GM18507 (cell line): ENCODE results near the gene STK11.
"Not testable (repeated sequence)": the region's sequence is repeated elsewhere in the genome, so short reads cannot be mapped to it uniquely, and the experiment has no call there.

Source experiments
- DNase-seq: peaks from one replicate; pipeline ENCODE4 v3.0.0; 2011; ENCODE audit warnings: low read depth; ENCODE audit not compliant: insufficient read length; ENCODE audit errors: extremely low spot score
- FAIRE-seq: peaks from 2 replicates; lab custom pipeline; 2011; peaks lifted over from hg19 to GRCh38; lab: Jason Lieb, UNC

The STK11 gene

DNA sequence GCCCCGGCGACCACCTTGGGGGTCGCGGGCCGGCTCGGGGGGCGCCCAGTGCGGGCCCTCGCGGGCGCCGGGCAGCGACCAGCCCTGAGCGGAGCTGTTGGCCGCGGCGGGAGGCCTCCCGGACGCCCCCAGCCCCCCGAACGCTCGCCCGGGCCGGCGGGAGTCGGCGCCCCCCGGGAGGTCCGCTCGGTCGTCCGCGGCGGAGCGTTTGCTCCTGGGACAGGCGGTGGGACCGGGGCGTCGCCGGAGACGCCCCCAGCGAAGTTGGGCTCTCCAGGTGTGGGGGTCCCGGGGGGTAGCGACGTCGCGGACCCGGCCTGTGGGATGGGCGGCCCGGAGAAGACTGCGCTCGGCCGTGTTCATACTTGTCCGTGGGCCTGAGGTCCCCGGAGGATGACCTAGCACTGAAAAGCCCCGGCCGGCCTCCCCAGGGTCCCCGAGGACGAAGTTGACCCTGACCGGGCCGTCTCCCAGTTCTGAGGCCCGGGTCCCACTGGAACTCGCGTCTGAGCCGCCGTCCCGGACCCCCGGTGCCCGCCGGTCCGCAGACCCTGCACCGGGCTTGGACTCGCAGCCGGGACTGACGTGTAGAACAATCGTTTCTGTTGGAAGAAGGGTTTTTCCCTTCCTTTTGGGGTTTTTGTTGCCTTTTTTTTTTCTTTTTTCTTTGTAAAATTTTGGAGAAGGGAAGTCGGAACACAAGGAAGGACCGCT, 729 bp downstream of the STK11 start:
- no peak for FAIRE-seq
- DNase-seq: no peak

GRCh38 chr19:1206864-1207450, 1.4 kb downstream of the STK11 start:
- FAIRE-seq: no peak
- DNase-seq: no peak

GRCh38 chr19:1208830-1209229, 3.3 kb downstream of the STK11 start:
- not testable (repeated sequence) for DNase-seq, FAIRE-seq

DNA sequence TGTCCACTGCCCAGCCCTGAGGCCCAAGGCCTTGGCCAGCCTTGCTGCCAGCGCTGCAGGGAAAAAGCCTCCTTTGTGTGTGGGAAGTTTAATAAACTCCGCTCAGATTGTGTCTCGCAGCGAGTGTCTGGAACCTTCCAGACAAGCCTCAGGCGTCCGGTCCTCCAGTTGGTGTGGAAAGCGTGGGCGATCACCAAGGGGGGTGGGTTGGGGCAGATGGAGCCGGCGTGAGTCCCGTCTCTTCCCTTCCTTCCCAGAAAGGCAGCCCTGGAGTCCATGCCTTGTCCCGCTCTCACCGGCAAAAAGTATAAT, 4.6 kb downstream of the STK11 start:
- DNase-seq (no peak), FAIRE-seq (no peak)

- DNase-seq (no peak), FAIRE-seq (no peak)
These were observed 6.1 kb downstream of the STK11 start for GRCh38 chr19:1211494-1212234.

DNA sequence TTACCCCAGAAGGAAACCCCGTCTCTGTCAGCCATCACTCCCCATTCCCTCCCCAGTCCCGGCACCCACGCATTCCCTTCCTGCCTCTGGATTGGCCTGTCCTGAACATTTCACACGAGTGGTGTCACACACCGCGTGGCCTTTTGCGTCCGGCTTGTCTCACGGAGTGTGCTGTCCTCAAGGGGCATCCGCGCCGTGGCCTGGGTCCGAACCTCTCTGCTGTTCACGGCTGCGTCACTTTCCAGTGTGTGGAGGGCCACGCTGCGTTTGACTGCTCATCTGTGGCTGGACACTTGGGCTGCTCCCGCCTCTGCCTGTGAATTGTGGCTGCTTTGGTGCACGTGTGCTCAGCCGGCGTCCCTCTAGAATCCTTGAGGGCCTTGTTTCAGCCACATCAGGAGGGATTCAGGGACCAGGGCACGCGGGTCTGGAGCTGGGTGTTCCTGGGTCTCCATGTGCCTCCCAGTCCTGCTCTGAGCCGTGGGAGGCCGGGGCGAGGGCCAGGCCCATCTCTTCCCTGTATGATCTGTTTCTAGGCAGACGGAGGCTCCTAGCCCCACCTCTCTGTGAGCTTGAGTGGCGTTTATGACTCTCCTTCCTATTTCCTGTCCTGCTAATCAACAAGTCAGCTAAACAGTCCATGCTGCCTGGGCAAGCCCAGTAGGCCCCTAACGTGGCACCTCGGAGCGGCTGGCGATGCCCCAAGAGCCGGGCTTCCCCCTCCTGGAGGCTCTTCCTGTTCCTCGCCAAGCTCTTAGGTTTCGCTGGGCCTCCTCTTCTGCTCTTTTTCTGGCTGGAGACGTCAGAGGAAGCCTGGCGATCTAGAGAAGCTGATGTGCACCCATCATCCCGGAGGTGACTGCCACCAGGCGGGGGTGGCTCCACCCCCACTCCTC, 8.1 kb downstream of the STK11 start:
- FAIRE-seq (peak; percentile 81), DNase-seq (no peak)

GRCh38 chr19:1214299-1214861, 8.8 kb downstream of the STK11 start:
- FAIRE-seq (no peak), DNase-seq (no peak)

GRCh38 chr19:1214862-1215731, 9.5 kb downstream of the STK11 start:
- DNase-seq (no peak), FAIRE-seq (no peak)

GRCh38 chr19:1216756-1217155, 11.2 kb downstream of the STK11 start:
- FAIRE-seq (no peak), DNase-seq (no peak)

DNA sequence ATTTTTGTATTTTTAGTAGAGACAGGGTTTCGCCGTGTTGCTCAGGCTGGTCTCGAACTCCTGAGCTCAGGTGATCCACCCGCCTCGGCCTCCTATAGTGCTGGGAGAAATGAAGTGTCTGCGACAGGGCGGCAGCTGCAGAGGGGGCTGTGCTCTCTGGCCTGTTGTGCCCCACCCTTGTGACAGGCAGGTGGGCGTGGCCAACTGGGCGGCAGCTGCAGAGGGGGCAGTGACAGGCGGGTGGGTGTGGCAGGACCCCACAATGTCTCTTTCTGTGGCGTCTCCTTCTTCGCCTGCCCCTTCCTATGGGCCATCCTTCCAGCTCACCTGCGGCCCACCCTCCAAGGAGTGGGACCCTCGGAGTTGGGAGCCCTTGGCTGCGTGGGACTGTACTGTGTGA, 11.8 kb downstream of the STK11 start:
- DNase-seq (no peak), FAIRE-seq (no peak)

GRCh38 chr19:1218751-1219567, 13.4 kb downstream of the STK11 start:
- FAIRE-seq: no peak
- DNase-seq: no peak

DNA sequence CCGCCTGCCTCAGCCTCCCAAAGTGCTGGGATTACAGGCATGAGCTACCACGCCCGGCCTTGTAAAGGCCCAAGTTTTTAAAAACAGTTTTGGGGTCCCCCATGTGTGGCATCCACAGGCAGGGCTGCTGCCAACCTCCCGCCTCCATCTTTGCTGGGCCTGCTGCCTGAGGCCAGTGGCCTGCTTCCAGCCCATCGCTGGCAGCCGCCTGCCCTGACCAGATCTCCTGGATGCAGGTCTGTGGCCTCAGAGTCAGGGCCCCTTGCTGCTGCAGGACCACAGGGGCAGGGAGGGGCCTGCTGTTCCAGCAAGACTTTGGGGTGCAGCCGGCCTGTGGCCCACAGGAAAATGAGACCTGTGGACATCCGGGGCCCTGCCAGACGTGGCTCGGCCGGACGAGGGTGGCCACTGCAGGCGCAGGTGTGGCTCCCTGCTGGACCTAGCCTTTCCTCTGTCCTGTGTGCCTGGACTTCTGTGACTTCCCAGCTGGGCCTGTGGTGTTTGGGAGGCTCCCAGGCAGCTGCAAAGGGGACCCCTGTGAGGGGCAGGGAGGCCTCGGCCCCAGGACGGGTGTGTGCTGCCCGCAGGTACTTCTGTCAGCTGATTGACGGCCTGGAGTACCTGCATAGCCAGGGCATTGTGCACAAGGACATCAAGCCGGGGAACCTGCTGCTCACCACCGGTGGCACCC, 14.4 kb downstream of the STK11 start:
- DNase-seq: no peak
- FAIRE-seq: no peak

GRCh38 chr19:1220477-1220930, 14.9 kb downstream of the STK11 start:
- FAIRE-seq (no peak), DNase-seq (no peak)

- no peak for FAIRE-seq
- DNase-seq: no peak
These were observed 15.7 kb downstream of the STK11 start for GRCh38 chr19:1220976-1221903.

DNA sequence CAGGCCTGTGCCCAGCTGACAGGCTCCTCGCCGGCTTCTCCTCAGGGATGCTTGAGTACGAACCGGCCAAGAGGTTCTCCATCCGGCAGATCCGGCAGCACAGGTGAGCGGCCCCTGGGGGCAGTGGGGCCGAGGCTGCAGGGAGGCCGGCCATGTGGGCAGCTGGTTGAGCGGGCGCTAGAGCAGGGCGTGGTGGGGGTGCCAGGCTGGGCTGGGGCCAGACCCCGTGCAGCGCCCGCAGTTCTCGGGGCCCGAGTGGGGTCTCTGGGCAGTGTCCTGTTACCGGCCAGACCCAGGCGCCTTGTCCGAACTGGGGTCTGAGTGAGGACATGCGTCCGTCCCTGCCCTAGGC, 16.3 kb downstream of the STK11 start:
- DNase-seq (no peak), FAIRE-seq (no peak)

DNA sequence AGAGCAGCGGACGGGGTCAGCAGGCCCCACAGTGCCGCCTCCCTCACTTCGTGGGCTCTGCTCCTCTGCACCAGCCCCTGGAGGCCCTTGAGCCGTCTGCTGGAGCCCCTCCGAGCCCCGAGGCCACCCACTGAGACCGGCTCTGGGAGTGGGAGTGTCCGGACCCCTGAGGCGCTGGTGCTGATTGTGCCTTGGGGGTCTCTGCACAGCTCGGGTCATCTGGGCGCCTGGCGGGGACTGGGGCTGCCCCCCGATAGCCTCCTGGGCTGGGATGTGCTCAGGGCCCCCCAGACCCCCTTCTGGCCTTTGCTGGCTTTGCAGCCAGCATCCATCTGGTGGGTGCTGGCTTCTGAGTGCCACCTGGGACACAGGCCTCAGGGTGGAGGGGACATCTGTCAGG, 16.8 kb downstream of the STK11 start:
- DNase-seq (no peak), FAIRE-seq (no peak)
